ENCODE results near the gene CALR3. TPM values are rescaled to one million over a fixed set of nuclear protein-coding genes. Genes with fewer than 3 reads are reported as not detected.
"Not testable (repeated sequence)": the region's sequence is repeated elsewhere in the genome, so short reads cannot be mapped to it uniquely, and the experiment has no call there.

Gene CALR3
- total RNA-seq, 1 experiment from 2014 or later, result not detected

GRCh38 chr19:16457954-16458331 lies 38.0 kb downstream of the CALR3 start:
- DNase-seq (ENCODE audit: low read depth), result no peak

GRCh38 chr19:16457195-16457953 lies 38.6 kb downstream of the CALR3 start:
- DNase-seq (ENCODE audit: low read depth), result peak; percentile 55

GRCh38 chr19:16456652-16457194 lies 39.2 kb downstream of the CALR3 start:
- DNase-seq (ENCODE audit: low read depth), result no peak

GRCh38 chr19:16455489-16455888 lies 40.5 kb downstream of the CALR3 start:
- no peak for DNase-seq (ENCODE audit: low read depth)

- DNase-seq (ENCODE audit: low read depth), result no peak
These were observed 41.5 kb downstream of the CALR3 start for GRCh38 chr19:16454351-16454918.

- no peak for DNase-seq (ENCODE audit: low read depth)
These were observed 43.6 kb downstream of the CALR3 start for GRCh38 chr19:16452325-16452724.

- no peak for DNase-seq (ENCODE audit: low read depth)
These were observed 46.5 kb downstream of the CALR3 start for GRCh38 chr19:16449330-16449961.

GRCh38 chr19:16448872-16449271 lies 47.1 kb downstream of the CALR3 start:
- not testable (repeated sequence) for DNase-seq (ENCODE audit: low read depth)

- peak; percentile 79 for DNase-seq (ENCODE audit: low read depth)
These were observed 49.1 kb downstream of the CALR3 start for GRCh38 chr19:16446724-16447368.

- DNase-seq (ENCODE audit: low read depth), result no peak
These were observed 49.8 kb downstream of the CALR3 start for GRCh38 chr19:16446108-16446723.

- DNase-seq (ENCODE audit: low read depth), result peak; percentile 78
These were observed 50.5 kb downstream of the CALR3 start for GRCh38 chr19:16445238-16446107.

- no peak for DNase-seq (ENCODE audit: low read depth)
These were observed 51.7 kb downstream of the CALR3 start for GRCh38 chr19:16444269-16444600.

- DNase-seq (ENCODE audit: low read depth), result no peak
These were observed 53.3 kb downstream of the CALR3 start for GRCh38 chr19:16442386-16443276.

- no peak for DNase-seq (ENCODE audit: low read depth)
These were observed 54.3 kb downstream of the CALR3 start for GRCh38 chr19:16441661-16442162.

GRCh38 chr19:16436780-16437332 lies 59.1 kb downstream of the CALR3 start:
- DNase-seq (ENCODE audit: low read depth), result no peak

GRCh38 chr19:16435999-16436650 lies 59.8 kb downstream of the CALR3 start:
- DNase-seq (ENCODE audit: low read depth), result no peak

- peak; percentile 65 for DNase-seq (ENCODE audit: low read depth)
These were observed 60.6 kb downstream of the CALR3 start for GRCh38 chr19:16435238-16435917.

GRCh38 chr19:16433986-16434385 lies 62.0 kb downstream of the CALR3 start:
- DNase-seq (ENCODE audit: low read depth), result no peak
